Measurements from ENCODE around the gene MGAT5B.

DNA sequence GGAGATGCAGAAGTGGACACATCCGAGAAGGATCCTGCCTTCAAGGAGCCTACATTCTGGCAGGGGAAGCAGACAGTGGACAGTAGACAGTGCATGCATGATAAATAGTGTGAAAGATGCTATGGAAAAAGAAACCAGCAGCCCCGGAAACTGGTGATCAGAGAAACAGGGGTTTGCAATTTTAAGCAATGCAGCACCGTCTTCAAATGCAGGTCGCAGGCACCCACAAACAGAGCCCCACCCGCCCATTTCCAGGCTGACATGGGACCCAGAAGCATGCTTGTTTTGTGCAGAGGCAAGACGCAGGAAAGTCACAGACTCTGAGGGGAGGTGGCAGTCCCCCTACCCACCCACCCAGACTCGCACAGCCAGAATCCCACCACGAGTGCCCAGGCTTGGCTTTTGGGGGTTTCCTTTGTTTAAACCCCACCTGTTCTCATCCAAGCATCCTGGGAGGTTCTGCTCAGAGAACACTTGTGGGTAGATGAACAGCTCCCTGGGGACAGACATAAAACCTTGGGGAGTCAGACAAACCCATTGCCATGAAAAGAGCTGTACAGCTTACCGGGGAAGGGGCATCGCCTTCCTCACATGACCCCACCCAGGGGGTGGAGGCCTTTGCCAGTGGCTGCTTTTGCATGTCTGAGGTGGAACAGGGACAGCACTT lies 114.3 kb downstream of the MGAT5B start:
- TF ChIP-seq, protein P1, sequence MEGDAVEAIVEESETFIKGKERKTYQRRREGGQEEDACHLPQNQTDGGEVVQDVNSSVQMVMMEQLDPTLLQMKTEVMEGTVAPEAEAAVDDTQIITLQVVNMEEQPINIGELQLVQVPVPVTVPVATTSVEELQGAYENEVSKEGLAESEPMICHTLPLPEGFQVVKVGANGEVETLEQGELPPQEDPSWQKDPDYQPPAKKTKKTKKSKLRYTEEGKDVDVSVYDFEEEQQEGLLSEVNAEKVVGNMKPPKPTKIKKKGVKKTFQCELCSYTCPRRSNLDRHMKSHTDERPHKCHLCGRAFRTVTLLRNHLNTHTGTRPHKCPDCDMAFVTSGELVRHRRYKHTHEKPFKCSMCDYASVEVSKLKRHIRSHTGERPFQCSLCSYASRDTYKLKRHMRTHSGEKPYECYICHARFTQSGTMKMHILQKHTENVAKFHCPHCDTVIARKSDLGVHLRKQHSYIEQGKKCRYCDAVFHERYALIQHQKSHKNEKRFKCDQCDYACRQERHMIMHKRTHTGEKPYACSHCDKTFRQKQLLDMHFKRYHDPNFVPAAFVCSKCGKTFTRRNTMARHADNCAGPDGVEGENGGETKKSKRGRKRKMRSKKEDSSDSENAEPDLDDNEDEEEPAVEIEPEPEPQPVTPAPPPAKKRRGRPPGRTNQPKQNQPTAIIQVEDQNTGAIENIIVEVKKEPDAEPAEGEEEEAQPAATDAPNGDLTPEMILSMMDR (IDR thresholded peaks at IDR 0.05; ENCODE audit: low read depth, low read length, poor library complexity, severe bottlenecking): no peak
- no peak for TF ChIP-seq EZH2phosphoT487 (IDR thresholded peaks at IDR 0.05; ENCODE audit: borderline replicate concordance, low read length)

Measured in DOHH2 (cell line).